HG03520 (cell line): Measurements from ENCODE around the gene ZMYND11.
"Not testable (repeated sequence)": the region's sequence is repeated elsewhere in the genome, so short reads cannot be mapped to it uniquely, and the experiment has no call there.

ENCODE experiments used
- ATAC-seq: cut with Tn5 transposase; IDR thresholded peaks from one replicate; pipeline ENCODE4 v1.9.1; 2021; ENCODE audit warnings: mild to moderate bottlenecking, moderate library complexity; ENCODE audit not compliant: unreplicated experiment

The ZMYND11 gene

GRCh38 chr10:132946-133898, 2.0 kb upstream of the ZMYND11 start:
- no peak for ATAC-seq

DNA sequence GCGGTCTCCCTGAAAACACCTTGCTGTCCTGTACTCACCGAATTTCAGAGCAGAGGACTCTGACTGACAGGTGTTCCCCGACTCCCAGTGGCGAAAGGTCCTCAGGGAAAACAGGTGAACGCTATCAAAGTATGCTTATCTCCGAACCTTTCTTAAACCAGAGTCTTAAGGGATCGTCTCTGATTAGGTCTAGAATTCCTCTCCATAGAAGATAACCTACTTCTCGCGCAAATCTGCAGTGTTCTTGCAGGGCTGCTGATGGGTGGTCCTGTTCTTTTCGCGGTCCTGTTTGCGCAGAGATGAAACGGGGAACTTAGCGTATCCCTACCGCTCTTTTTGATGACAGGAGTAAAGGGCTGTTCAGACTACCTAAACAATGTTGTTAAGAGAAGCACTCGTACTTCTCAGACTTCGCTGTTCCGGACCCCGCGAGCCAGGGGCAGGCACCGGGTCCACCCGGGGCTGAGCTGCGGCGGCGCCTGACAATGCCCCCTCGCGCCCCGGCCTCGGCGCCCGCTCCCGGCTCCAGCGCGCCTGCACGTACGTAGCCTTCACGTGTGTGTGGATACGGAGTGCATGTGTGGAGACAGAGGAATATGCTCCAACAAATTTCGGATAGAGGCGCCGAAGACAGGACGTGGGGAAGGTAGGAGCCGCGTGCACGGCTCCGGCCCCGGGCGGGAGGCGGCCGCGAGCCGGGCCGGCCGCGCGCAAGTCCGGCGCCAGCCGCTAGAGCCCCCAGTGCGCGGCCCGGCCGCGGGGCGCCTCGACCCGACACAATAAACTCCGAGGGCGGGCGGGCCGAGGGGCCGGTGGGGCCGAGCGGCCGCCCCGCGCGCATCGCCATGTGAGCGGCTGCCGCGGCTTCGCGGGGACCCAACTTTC, 766 bp upstream of the ZMYND11 start:
- ATAC-seq: peak; percentile 44

DNA sequence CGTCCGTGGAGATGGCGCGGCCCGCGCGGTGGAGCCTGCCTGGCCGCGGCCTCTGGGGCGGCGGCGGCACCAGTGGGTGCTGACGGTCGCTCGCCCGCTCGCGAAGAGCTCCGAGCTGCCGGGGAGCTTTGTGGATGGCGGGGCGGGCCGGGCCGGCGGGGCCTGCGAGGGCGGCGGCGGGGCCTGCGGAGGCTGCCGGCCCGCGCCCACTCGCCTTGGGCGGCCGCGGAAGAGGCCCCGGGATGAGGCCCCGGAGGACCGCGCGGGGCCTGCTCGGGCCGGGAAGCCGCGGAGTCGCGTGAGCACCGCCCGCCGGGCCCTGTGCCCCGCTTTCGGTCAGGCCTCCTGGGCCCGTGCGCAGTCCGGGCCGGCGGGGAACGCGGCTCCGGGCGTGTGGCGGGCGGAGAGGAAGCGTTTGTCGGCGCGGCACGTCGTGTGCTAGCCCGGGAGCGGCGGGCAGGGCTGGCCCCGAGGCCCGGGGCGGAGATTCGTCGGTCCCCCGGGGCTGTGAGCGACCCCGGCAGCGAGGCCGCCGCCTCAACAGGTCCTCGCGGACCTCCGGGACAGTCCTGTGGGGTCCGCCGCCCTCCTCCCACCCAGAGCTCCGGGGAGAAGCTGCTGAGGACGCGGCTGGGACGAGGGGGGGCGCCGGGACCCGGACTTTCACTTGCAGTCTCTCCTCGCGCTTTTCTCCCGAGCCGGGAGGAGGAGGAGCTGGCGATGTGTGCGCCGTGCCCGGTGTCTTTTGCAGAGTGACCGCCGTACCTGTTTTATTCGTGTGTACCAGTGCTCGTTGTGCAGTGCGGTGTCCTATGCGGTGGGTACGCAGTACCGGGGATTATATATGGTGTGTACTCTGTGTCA, 578 bp downstream of the ZMYND11 start:
- peak; percentile 26 for ATAC-seq

- peak; percentile 0 for ATAC-seq
These were observed 1.2 kb downstream of the ZMYND11 start for GRCh38 chr10:136465-136762.

GRCh38 chr10:137031-137430, 1.8 kb downstream of the ZMYND11 start:
- peak; percentile 21 for ATAC-seq

DNA sequence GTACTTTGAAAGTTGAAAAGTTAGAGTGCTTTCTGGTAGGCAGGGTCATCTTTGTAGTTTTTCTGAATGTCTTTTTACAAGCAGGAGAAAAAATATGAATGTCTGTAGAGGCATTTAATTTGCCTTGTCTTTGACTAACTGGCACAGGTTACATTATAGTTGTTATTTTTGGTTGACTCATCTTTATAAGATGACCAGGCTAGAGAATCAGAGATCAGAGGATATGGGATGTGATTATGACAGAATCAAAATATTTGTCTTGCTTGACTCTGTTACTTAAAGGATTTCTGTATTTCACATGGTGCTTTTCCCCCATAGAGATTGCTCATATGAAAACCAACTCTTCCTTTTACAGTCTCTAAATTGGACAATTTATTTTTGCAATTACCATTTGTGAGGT, 2.4 kb downstream of the ZMYND11 start:
- no peak for ATAC-seq

DNA sequence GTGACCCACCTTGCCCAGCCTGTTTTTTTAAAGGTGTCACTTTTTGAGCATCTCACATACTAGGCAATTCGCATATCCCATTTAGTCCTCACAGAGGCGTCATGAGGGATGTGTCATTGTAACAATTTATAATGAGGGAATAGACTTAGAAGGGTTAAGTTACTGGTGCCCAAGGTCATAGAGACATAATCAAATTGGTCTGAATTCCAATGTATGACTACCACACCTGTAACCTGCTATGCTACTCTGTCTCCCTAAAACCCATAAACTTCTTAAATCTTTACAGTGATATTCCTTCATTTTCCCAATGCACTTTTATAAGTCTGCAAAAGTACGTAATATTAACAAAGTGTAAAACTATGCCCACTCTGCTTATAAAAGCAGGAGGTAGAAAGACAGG, 7.1 kb downstream of the ZMYND11 start:
- ATAC-seq: no peak

DNA sequence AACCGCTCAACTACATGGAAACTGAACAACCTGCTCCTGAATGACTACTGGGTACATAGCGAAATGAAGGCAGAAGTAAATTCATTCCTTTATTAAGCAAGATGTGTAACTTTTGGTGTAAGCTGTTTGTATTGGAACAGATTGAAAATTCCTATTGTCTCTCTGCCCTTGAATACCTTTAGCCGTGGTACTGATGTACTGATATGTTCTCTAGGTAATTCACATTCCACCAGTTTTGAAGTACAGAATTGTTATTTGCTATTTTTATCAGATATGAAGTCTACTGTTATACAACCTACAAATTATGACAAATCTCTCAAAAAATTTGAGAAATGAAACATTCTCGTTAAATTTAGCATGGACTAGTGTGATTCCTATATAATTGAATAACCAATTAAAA, 17.7 kb downstream of the ZMYND11 start:
- ATAC-seq: no peak

DNA sequence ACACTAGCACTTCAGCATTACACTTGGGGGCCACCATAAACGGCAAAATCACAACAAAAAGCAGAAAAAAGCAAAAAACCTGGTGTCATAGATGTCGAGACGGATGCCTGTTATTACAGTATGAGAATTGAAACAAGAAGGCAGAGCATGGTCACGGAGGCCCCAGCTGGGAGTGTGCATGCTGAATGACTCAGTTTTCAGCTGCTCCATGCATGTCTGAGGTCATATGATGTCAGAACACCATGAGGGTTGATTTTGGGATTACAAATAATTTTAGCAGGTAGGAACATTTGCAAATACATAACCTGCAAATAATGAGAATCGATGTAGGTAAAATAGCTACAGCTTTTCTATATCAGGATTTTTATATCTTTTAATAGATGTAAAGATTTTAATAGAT, 19.1 kb downstream of the ZMYND11 start:
- no peak for ATAC-seq

GRCh38 chr10:167383-167782, 32.1 kb downstream of the ZMYND11 start:
- no peak for ATAC-seq

DNA sequence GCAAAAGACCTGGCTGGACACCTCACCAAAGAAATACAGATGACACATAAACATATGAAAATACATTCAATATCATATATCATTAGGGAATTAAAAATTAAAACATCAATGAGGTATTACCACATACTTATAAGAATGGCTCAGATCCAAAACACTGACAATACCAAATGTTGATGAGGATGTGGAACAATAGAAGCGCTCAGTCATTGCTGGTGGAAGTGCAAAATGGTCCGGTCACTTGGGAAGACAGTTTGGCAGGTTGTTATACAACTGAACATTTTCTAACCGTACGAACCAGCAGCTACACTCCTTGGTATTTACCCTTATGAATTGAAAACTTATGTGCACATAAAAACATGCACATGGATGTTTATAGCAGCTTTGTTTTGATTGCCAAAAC, 38.5 kb downstream of the ZMYND11 start:
- ATAC-seq: no peak

- ATAC-seq: no peak
These were observed 41.4 kb downstream of the ZMYND11 start for GRCh38 chr10:176677-177076.

DNA sequence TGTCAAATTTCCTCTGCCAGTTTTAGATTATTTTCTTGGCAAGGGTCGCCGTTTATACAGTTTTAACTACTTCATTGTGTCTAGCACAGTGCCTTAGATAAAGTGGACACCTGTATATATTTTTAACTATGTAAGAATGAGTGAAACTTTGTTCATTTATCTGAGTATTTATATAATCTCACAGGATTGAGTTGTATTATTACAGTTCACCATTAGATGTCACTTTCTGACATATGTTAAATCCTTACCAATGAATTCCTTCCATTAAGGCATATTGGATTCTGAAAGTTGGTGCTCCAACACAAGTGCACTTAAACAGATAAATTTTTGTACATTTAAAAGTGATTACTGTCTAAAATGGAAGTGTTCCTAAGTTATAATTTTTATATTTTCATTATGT, 43.0 kb downstream of the ZMYND11 start:
- no peak for ATAC-seq

- no peak for ATAC-seq
These were observed 43.5 kb downstream of the ZMYND11 start for GRCh38 chr10:178723-179122.

DNA sequence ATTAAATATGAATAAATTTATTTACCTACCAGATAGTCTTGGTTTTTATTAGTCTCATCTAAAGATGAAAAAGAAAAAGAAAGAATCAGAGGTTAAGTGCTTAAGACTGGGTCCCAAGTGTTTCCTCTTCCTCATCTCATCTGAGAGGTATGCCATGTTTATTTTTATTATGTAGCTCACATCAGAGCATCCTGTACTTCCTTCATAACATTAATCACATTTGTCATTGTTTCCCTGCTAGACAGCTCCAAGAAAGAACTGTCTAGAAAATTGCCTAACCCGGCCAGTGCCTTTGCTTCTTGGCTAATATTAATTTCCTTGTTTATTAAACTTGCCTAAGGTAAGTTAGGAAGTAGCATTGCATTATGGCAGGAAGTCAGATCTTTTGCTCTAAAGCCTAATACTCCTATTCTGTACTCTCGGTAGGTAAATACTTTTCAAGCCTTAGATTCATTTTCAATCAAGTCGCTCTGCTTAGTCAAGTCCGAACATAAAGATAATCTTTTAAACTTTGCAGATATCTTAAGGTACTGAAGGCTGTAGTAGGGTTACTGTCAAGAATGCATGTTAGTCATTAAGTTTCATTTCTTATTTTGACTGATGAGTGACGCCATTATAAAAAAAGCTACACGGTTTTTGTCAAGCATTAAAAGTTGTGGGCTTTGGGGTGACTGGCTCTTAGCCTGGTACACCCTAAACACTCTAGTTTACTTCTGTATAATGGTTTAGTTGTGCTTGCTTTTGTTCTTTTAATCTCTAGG, 47.4 kb downstream of the ZMYND11 start:
- ATAC-seq: no peak

GRCh38 chr10:184174-184573, 48.9 kb downstream of the ZMYND11 start:
- ATAC-seq: no peak

- no peak for ATAC-seq
These were observed 49.7 kb downstream of the ZMYND11 start for GRCh38 chr10:184911-185310.

GRCh38 chr10:185571-185970, 50.3 kb downstream of the ZMYND11 start:
- ATAC-seq: not testable (repeated sequence)

- no peak for ATAC-seq
These were observed 51.7 kb downstream of the ZMYND11 start for GRCh38 chr10:186911-187310.

GRCh38 chr10:188546-188945, 53.3 kb downstream of the ZMYND11 start:
- ATAC-seq: no peak
